AG09319 (cell line): Measurements from ENCODE around the gene PCDH9.

ENCODE experiments used
- DNase-seq: peaks from one replicate; pipeline ENCODE4 v3.0.0-alpha.2; 2010; ENCODE audit warnings: low read depth; ENCODE audit errors: extremely low read depth
- TF ChIP-seq, protein P1 (sequence below): IDR thresholded peaks from 2 replicates; pipeline ENCODE4 v1.5.1; 2011; ENCODE audit warnings: low read depth, mild to moderate bottlenecking, inconsistent platforms, low read length, moderate library complexity

The PCDH9 gene

DNA sequence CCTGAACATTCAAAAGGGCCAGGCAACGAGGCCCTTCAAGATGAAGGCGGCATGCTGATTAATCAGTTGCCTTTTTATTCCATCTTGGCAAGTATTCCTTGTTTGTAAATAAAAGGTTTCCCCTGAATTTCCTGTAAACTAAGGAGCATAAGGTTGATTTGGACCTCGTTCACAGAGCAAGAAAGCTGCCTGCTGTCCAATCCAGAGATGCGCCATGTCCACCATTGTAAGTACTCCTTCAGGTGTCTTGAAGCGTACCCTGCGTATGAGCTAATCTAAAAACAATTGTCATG, 884.7 kb downstream of the PCDH9 start:
- TF ChIP-seq, protein P1, sequence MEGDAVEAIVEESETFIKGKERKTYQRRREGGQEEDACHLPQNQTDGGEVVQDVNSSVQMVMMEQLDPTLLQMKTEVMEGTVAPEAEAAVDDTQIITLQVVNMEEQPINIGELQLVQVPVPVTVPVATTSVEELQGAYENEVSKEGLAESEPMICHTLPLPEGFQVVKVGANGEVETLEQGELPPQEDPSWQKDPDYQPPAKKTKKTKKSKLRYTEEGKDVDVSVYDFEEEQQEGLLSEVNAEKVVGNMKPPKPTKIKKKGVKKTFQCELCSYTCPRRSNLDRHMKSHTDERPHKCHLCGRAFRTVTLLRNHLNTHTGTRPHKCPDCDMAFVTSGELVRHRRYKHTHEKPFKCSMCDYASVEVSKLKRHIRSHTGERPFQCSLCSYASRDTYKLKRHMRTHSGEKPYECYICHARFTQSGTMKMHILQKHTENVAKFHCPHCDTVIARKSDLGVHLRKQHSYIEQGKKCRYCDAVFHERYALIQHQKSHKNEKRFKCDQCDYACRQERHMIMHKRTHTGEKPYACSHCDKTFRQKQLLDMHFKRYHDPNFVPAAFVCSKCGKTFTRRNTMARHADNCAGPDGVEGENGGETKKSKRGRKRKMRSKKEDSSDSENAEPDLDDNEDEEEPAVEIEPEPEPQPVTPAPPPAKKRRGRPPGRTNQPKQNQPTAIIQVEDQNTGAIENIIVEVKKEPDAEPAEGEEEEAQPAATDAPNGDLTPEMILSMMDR: no peak
- no peak for DNase-seq

DNA sequence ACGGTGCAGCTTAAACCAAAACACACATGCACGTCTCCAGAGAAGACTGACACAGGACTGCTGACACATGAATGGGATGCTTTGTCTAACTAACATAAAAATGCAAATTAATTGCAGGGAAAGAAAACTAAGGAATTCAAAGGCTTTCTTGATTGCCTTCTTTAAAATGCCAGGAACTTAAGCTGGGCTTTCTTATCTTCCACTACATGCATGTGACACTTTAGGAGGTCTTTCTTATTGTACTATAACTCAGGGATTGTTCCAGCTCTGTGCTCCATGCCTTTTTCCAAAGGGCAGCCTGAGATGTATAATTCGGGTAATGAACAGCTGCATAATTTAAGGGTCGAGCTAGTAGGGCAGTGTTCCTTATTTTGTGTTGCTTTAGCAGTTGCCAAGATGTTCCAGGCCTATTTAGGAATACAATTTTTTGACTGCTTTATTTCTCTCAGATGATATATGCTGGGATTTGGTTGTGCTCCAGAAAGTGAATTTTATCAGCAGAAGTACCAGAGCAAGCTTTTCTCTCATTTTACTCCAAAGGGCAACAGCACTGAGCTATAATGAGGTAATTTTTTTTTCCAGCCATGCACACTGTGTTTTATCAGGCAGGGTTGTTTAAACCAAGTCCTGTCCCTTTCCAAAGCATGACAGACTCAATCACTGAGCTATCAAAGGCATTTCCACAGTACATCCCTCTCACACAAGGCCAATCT, 885.2 kb downstream of the PCDH9 start:
- TF ChIP-seq, protein P1: no peak
- DNase-seq: no peak

DNA sequence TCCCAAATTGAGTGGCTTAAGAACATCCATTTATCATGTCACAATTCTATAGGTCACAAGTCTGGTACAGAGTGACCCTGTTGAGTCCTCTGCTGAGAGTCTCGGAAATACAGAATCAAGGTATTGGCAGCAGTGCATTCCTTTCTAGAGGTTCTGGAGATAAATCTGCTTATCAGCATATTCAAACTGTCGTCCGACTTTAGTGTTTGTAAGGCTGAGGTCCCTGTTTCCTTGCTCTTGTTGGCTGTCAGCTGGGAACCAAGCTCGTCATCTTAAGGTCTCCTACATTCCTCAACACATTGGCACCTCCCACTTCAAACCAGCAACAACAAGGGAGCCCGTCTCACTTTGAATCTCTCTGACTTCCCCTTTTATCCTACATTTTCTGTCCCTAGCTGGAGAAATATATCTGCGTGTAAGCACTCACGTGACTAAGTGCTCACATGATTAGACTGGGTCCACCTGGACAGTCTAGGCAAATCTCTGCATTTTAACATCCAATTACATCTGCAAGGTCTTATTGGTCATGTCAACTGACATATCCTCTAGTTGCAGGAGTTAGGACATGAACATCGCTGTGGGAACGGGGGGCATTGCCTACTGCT, 886.8 kb downstream of the PCDH9 start:
- DNase-seq: no peak
- TF ChIP-seq, protein P1: no peak

DNA sequence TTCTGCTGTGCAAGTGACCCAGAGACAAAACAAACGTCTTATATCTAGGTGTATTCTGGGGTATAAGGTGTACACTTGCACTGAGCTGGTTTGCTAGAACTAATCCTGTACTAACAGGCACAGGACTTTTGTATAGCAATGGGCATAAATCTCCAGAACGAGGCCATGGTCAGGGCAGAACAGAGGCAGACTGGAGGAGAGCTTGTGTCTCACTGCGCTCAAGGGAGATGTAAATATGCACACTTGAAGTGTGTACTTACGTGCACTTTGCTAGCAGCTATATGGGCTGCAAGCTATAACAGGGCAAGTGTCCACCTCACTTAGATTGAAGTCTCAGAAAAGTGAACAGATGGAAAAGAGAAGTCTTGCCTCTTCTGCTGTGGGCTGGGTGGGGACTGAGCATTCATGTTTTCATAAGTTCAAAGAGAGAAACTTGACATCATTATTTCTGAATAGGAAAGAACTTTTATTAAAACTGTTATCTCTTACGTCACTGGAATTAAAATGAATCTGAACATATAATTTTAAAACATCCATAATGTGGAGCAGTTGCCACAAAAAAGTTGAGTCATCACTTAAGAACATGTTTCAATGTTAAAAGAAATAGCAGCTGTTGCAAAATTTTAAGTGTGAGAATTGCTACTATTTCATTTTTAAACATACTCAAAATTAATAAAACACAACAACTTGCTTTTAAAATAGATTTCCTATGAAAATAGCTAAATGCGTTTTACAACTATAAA, 888.3 kb downstream of the PCDH9 start:
- DNase-seq: no peak

DNA sequence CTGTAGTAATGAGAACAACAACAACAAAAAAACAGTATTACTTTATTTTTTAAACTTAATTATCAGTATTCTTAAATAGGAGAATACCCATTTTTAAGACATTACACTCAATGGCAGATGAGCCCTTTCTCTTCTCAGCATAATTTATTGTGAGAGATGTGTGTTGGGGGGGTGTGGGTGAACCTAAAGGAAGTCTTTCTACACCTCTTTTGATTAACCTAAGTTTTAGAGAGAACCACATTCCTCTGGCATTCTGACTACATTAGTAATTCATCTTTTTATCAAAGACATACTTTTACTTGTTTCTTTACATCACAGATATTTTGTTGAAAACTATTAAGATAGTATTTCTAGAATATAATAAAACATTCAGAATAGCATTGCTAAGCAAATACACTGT, 890.9 kb downstream of the PCDH9 start:
- no peak for DNase-seq
- TF ChIP-seq, protein P1: no peak

More for the DNA sequence above, 888.3 kb downstream of the PCDH9 start:
- TF ChIP-seq, protein P1: no peak

DNA sequence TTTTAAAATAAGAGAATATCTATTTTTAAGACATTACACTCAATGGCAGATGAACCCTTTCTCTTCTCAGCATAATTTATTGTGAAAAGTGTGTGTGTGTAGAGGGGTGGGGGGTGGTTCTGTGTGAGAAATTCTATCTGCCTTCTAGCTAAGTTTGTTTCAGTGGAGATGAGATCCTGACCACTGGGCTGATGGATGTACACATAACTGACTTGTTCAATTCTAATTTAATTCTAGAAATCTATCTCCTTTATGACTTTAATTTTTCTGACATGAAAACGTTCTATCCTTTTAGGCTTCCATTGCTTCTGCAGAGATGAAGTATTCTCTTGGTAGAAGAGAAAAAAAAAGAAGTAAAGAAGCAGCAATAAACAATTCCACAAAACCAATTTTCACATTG, 891.6 kb downstream of the PCDH9 start:
- TF ChIP-seq, protein P1: no peak
- no peak for DNase-seq

DNA sequence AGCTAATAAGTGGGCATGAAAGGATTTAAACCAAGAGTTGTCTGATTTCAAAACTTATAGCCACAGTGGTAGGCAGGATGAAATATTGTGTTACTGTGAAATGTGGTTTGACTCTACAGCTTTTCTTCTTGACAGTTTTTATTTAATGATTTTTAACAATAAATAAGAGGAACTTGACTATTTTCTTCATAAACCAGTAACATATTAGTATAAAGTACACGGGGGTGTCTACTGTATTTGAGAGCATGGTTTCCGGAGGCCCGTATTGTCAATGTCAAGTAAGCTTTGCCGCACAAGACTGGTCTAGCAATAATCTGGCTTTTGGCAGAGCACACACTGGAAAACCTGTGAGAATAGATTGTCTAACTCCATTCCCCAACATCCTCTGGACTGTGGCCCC, 894.5 kb downstream of the PCDH9 start:
- TF ChIP-seq, protein P1: no peak
- no peak for DNase-seq
